WERI-Rb-1 (cell line): ENCODE measurements around the gene KLF1.

Experiments used
- DNase-seq: peaks from one replicate; pipeline ENCODE4 v3.0.0-alpha.2; 2020
- H3K27ac ChIP-seq: fragments of 250-450 bp; sonication (Bioruptor Pico); 2 replicates; pipeline ENCODE4 v1.5.1; 2020; ENCODE audit warnings: mild to moderate bottlenecking, moderate library complexity
- H3K27me3 ChIP-seq: fragments of 250-450 bp; sonication (Bioruptor Pico); 2 replicates; pipeline ENCODE4 v1.5.1; 2021; ENCODE audit warnings: mild to moderate bottlenecking, low read depth, moderate library complexity; ENCODE audit not compliant: insufficient read depth, severe bottlenecking
- H3K36me3 ChIP-seq: fragments of 250-450 bp; sonication (Bioruptor Pico); 2 replicates; pipeline ENCODE4 v1.5.1; 2020; ENCODE audit warnings: mild to moderate bottlenecking, moderate library complexity
- H3K4me3 ChIP-seq: 2 replicates; pipeline ENCODE4 v1.5.1; 2011; ENCODE audit warnings: low read depth, mild to moderate bottlenecking, control low read depth, low read length
- H3K9me3 ChIP-seq: fragments of 250-450 bp; sonication (Bioruptor Pico); 2 replicates; pipeline ENCODE4 v1.5.1; 2021; ENCODE audit warnings: mild to moderate bottlenecking, moderate library complexity; ENCODE audit not compliant: severe bottlenecking
- TF ChIP-seq, protein P1 (sequence below): IDR thresholded peaks from 2 replicates; pipeline ENCODE4 v1.5.1; 2011; ENCODE audit warnings: low read depth, mild to moderate bottlenecking, control low read depth, inconsistent platforms, low read length

KLF1 gene

DNA sequence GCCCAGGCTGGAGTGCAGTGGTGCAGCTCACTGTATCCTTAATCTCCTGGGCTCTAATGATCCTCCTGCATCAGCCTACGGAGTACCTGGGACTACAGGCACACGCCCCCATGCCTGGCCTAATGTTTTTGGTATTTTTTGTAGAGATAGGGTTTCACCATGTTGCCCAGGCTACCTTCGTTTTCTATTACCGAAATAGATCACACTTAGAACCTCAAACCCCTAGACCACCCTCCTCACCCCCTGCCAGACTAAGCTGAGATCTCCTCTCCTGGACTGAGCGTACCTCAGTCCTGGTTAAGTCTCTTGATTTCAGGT lies 391 bp downstream of the KLF1 start:
- Histone ChIP-seq H3K4me3 (no peak overlapping the region), H3K9me3 (peaks cover 6% of the 10 kb centered on the region), H3K27me3 (no peaks in the 10 kb centered on the region), H3K27ac (no peak overlapping the region), H3K36me3 (no peaks in the 10 kb centered on the region)
- no peak for DNase-seq
- TF ChIP-seq, protein P1, sequence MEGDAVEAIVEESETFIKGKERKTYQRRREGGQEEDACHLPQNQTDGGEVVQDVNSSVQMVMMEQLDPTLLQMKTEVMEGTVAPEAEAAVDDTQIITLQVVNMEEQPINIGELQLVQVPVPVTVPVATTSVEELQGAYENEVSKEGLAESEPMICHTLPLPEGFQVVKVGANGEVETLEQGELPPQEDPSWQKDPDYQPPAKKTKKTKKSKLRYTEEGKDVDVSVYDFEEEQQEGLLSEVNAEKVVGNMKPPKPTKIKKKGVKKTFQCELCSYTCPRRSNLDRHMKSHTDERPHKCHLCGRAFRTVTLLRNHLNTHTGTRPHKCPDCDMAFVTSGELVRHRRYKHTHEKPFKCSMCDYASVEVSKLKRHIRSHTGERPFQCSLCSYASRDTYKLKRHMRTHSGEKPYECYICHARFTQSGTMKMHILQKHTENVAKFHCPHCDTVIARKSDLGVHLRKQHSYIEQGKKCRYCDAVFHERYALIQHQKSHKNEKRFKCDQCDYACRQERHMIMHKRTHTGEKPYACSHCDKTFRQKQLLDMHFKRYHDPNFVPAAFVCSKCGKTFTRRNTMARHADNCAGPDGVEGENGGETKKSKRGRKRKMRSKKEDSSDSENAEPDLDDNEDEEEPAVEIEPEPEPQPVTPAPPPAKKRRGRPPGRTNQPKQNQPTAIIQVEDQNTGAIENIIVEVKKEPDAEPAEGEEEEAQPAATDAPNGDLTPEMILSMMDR = no peak

DNA sequence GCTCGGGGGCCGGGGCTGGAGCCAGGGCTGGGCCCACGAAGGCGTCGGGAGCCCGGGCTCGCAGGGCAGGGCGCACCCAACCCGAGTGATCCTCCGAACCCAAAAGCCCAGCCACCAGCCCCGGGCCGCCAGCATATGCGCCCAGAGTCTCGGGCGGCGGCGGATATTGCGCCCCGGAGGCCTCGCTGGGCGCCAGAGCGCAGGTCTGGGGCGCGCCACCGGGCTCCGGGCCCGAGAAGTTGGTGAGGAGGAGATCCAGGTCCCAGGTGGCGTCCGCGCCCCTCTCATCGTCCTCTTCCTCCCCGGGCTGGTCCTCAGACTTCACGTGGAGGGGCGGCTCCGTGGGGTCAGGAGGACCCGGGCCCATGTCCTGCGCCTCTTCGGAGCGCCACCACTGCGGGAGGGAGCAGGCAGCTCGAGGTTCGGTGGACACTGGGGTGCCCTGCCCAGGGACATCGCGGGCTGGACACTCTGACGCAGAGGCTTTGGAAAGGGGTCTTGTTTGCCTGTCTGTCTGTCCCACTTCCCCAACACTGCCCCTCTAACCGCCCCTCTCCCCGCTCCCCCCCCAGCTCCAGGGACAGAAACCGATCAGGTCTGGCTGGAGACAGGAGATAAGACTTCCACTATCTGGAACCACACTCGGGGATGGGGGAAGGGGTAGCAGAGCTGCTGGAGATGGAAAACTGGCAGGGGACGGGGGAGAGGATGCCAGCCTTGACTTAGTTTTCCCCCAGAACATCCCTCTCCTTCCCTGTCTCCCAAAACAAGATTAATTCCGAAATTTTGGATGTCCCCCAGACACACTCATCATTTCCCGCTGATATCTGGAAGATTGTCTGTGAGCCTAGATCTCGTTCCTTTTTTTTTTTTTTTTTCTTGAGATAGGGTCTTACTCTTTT lies 1.0 kb downstream of the KLF1 start:
- Histone ChIP-seq H3K36me3 (no peaks in the 10 kb centered on the region), H3K9me3 (peaks cover 6% of the 10 kb centered on the region), H3K27me3 (no peaks in the 10 kb centered on the region), H3K4me3 (peak overlapping the region; percentile 55), H3K27ac (peak overlapping the region; percentile 74)
- TF ChIP-seq, protein P1 = no peak
- DNase-seq = no peak

DNA sequence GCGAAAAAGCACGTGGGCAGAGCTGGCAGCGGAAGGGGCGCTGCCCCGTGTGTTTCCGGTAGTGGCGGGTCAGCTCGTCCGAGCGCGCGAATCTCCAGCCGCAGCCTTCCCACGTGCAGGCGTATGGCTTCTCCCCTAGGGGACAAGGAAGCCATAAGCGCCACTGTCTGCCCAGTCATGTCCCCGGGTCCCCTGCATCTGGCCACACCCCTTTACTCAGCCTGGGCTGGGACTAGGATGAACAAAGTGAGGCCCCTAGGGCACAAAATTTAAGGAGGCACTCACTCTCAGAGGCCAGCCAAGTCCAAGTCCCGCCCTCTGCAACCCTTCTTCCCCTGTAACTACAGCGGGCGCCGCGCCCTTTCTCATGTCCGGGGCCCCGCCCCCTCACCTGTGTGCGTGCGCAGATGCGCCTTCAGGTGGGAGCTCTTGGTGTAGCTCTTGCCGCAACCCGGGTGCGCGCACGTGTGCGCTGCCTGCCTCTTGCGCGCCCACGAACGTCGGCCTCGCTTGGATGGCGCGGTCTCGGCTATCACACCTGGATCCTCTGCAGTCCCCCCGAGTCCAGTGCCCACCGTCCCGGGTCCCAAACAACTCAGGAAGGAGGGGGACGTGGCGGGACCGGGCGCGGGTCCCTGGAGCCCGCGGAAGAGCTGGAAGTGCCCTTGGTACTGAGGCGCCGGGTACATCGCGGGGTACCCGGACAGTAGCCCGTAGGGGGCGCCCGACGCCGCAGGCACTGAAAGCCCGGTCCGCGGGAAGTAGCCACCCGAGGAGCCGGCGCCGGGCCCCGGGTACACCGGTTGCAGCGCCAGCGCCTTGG lies 1.9 kb downstream of the KLF1 start:
- TF ChIP-seq, protein P1 = peak; percentile 79
- Histone ChIP-seq H3K9me3 (peaks cover 6% of the 10 kb centered on the region), H3K36me3 (no peaks in the 10 kb centered on the region), H3K4me3 (peak overlapping the region; percentile 55), H3K27ac (peak overlapping the region; percentile 74), H3K27me3 (no peaks in the 10 kb centered on the region)
- DNase-seq = peak; percentile 94

DNA sequence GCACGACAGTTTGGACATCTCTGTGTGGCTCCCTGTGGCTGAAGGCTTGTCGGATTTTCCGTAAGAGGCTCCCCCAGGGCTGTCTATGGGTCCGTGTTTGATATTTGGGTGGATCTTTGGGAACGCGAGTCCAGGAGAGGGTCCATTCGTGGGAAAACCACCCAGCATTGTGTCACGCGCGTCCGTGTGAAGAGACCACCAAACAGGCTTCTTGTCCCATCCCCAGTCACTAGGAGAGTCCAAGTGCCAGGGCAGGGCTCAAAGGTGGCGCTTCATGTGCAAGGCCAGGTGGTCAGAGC lies 2.4 kb downstream of the KLF1 start:
- Histone ChIP-seq H3K9me3 (peaks cover 6% of the 10 kb centered on the region), H3K27ac (peak overlapping the region; percentile 74), H3K27me3 (no peaks in the 10 kb centered on the region), H3K4me3 (no peak overlapping the region), H3K36me3 (no peaks in the 10 kb centered on the region)
- TF ChIP-seq, protein P1 = no peak
- no peak for DNase-seq

DNA sequence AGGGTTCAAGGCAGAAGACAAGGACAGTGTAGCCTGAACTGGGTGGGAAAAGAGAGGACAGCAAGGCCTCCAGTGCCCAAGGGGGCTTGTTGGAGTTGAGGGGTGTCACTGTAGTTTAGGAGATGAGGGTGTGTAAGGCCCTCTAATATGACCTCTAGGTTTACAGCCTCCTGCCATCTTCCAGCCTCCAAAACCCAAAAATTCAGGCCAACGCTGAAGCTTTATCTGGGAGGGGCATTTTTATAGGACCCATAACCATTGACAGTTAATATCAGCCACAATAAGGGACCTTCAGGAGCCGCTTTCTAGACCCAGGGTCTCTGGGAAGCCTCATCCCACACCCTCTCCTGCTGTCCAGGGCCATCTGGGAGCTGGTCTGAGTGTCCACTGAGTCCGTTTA lies 2.8 kb downstream of the KLF1 start:
- TF ChIP-seq, protein P1 = no peak
- Histone ChIP-seq H3K36me3 (no peaks in the 10 kb centered on the region), H3K27ac (no peak overlapping the region), H3K27me3 (no peaks in the 10 kb centered on the region), H3K9me3 (peaks cover 6% of the 10 kb centered on the region), H3K4me3 (no peak overlapping the region)
- DNase-seq = no peak
